HG02884 (cell line): Measurements from ENCODE around the gene EPHB1.
"Not testable (repeated sequence)": the region's sequence is repeated elsewhere in the genome, so short reads cannot be mapped to it uniquely, and the experiment has no call there.

Experiments used
- ATAC-seq: cut with Tn5 transposase; IDR thresholded peaks from one replicate; pipeline ENCODE4 v1.9.1; 2021; ENCODE audit warnings: mild to moderate bottlenecking, moderate library complexity; ENCODE audit not compliant: unreplicated experiment

Gene EPHB1

GRCh38 chr3:135030768-135031615 lies 235.9 kb downstream of the EPHB1 start:
- not testable (repeated sequence) for ATAC-seq

DNA sequence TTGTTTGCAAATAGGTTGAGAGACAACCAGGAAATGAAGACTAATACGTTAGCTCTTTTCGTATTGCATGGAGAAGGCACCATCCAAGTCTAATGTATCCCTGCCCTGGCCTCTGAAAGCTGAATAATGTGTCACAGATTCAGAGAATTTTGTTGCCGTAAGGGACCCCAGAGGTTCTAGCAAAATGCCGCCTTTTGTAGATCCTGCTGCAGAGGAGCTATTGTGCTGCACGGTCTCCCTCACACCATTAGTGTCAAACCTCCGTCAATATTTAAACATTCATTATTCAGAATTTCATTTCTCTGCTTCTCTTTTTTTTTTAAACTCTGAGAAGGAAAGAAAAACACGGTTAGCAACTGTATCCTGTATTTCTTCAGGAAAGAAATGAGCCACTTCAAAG lies 238.7 kb downstream of the EPHB1 start:
- ATAC-seq = no peak

- no peak for ATAC-seq
These were observed 239.3 kb downstream of the EPHB1 start for GRCh38 chr3:135034291-135034768.

DNA sequence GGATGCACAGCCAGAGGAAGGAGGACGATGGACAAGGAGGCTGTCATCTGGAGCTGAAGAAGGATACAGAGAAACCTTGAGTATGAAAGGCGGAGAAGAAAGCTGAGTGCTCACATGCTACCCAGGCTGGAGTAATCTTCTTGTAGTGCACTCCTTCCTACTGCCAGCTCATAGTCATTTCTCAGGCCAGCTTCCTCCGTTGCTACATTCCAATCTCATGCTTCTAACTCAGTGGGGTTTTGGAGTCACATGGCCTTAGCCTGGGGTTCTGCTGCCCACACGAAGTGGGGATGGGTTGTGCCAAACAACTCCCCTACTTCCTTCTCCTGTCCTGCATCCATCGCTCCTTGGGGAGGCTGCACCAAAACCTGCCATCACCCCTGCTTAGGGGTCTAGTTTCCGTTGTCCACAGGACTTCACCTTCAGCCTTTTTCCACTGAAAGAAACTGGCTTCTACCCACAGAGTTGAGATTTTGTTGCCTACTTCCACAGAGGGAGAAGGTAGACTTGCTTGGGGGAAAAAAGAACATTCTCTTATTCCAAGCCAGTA lies 239.9 kb downstream of the EPHB1 start:
- no peak for ATAC-seq

GRCh38 chr3:135038186-135038585 lies 243.1 kb downstream of the EPHB1 start:
- no peak for ATAC-seq

DNA sequence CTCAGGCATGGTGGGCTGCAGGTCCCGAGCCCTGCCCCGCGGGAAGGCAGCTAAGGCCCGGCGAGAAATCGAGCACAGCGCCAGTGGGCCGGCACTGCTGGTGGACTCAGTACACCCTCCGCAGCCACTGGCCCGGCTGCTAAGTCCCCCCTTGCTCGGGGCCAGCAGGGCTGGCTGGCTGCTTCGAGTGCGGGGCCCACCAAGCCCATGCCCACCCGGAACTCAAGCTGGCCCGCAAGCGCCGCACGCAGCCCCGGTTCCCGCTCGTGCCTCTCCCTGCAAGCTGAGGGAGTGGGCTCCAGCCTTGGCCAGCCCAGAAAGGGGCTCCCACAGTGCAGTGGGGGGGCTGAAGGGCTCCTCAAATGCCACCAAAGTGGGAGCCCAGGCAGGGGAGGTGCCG lies 244.5 kb downstream of the EPHB1 start:
- not testable (repeated sequence) for ATAC-seq

- no peak for ATAC-seq
These were observed 245.5 kb downstream of the EPHB1 start for GRCh38 chr3:135040321-135041240.

GRCh38 chr3:135041601-135042000 lies 246.5 kb downstream of the EPHB1 start:
- no peak for ATAC-seq

- ATAC-seq = no peak
These were observed 252.0 kb downstream of the EPHB1 start for GRCh38 chr3:135047061-135047460.

GRCh38 chr3:135050536-135050935 lies 255.5 kb downstream of the EPHB1 start:
- no peak for ATAC-seq

DNA sequence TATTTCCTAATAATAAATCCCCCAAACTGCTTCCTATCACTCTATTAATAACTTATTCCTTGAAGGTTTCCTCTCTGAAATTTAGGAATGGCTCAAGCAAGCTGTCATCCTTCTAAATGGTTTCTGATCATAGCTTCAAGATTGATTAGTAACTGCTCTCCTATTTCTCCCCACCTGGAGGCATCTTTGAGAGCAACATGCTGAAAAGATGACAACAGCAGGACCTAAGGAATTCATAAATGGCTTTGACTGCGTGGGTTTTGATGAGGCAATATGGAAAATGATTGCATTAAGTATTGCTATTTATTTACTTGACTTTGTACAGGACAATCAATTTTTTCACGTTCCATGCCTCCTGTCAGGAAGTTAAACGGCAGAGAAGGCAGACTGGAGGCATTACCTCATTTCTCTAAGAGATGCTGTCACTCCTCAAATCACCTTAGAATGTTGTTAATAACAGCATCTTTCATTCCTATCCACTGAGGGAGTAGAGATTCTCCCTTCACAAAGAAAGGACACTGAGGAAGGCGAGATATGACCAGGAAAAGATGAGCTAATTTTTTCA lies 256.4 kb downstream of the EPHB1 start:
- ATAC-seq = no peak

DNA sequence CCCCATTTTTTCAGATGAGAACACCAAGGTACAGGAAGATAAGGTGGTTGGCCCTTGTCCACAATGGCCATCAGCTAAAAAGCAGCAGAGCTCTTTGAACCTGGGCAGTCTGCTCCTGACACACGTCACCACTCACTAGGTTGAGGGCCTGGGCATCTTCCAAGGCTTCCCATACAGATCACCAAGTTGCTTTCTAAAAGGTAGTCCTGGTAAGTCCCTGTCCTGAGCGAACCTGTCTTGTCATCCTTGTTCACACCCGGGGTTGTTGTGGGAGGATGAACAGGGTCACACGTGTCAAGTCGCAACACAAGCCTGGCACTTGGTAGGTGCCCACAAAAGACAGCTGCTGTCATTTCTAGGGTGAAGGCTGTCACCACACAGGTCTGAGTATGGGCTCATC lies 260.4 kb downstream of the EPHB1 start:
- ATAC-seq = no peak

GRCh38 chr3:135056084-135056730 lies 261.1 kb downstream of the EPHB1 start:
- no peak for ATAC-seq

DNA sequence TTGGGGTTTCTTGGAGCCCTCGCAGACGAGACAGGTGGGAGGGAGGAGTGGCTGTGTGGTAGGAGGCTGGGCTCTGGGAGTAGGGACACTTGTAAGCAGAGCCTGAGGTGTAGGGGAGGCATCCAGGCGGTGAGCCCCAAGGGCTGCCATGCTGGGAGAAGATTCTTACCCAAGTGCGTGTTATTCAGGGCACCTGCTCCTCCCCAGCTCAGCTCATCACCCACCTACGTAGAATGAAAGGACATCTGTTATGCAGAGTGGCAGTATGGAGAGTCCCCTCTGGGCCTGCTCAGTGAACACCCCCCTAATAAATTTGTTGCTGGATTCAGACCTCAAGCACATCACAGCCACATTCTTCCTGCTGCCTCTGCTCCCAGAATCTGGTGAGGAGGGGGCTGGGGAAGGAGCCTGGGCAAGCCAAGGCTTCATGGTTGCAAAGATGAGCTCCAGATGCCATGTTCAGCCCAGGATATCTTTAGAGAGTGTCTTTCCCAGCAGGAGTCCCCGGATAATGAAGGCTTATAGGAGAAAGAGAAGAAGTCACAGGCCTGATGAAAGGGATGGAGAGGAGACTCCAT lies 261.8 kb downstream of the EPHB1 start:
- ATAC-seq = no peak

- ATAC-seq = no peak
These were observed 262.9 kb downstream of the EPHB1 start for GRCh38 chr3:135057996-135058395.

DNA sequence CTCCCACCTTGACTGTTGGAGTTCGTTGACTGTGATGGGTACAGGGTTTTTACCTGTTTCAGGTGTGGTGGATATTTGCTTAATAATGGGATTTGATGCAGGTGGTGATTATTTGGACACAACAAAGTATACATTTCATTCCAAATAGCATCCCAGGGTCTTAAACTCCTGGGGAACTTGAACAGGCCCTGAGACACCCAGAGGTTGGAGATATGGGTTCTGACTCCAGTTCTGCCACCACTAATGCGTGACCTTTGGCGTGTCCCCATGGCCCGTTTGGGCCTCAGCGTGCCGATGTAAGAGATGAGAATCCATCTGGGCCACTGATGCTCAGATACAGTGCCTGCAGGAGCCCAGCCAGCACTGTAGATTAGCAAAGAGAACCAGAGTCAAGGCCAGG lies 264.5 kb downstream of the EPHB1 start:
- no peak for ATAC-seq

DNA sequence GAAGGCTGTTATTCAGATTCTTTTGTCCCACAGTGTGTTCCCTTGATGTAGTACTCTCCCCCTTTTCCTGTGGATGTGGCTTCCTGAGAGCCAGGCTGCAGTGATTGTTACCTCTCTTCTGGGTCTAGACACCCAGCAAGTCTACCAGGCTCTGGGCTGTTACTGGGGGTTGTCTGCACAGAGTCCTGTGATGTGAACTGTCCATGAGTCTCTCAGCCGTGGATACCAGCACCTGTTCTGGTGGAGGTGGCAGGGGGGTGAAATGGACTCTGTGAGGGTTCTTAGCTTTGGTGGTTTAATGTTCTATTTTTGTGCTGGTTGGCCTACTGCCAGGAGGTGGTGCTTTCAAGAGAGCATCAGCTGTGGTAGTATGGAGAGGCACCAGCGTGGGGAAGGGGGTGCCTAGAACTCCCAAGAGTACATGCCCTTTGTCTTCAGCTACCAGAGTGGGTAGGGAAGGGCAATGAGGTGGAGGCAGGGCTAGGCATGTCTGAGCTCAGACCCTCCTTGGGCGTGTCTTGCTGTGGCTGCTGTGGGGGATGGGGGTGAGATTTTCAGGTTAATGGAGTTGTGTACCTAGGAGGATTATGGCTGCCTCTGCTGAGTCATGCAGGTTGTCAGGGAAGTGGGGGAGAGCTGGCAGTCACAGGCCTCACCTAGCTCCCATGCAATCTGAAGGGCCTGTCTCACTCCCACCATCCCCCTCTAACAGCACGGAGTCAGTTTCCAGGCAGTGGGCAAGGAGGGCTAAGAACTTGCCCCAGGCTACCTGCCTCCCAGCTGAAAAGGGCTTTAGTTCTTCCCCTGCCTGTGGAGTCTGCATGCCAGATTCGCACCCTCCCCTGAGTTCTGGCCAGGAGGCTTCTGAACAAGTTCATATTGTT lies 272.0 kb downstream of the EPHB1 start:
- ATAC-seq = not testable (repeated sequence)

- ATAC-seq = no peak
These were observed 273.0 kb downstream of the EPHB1 start for GRCh38 chr3:135068011-135068410.

- ATAC-seq = no peak
These were observed 274.3 kb downstream of the EPHB1 start for GRCh38 chr3:135069406-135069805.
